Transverse colon (tissue), 4 donors: ENCODE results near the gene NNAT.
"Not testable (repeated sequence)": the region's sequence is repeated elsewhere in the genome, so short reads cannot be mapped to it uniquely, and the experiment has no call there.

Source experiments
- CTCF ChIP-seq, 5 experiments: fragments of 200-600 bp in 3 of 5; fragments of 450-650 bp in 2 of 5; sonication (generic) in 3 of 5; IDR thresholded peaks; 1 replicate in 2 of 5; 2 replicates in 3 of 5; pipeline ENCODE4 v1.5.1; 2016 to 2017; ENCODE audit warnings: antibody characterized with exemption in 5 of 5, inconsistent platforms in 3 of 5, mild to moderate bottlenecking in 2 of 5, moderate library complexity in 1 of 5
- EP300 ChIP-seq: sonication (generic); formaldehyde crosslinking; IDR thresholded peaks from one replicate; pipeline ENCODE4 v1.6.1; 2017; ENCODE audit warnings: antibody characterized with exemption, low read depth
- POLR2A ChIP-seq: fragments of 450-650 bp; IDR thresholded peaks from one replicate; pipeline ENCODE4 v1.6.1; 2016; ENCODE audit warnings: antibody characterized with exemption, mild to moderate bottlenecking, moderate library complexity
- POLR2AphosphoS5 ChIP-seq, 3 donors: sonication (generic); formaldehyde crosslinking; IDR thresholded peaks; one replicate each; pipeline ENCODE4 v1.6.1; 2016; ENCODE audit warnings: antibody characterized with exemption in 3 of 3

GRCh38 chr20:37472435-37472834 is 48.6 kb upstream of the NNAT start:
- TF ChIP-seq CTCF (IDR thresholded peaks at IDR 0.05); POLR2A; POLR2AphosphoS5 (IDR thresholded peaks at IDR 0.05); EP300: not testable (repeated sequence)
